ENCODE data around the gene AURKA. TPM values are rescaled to one million over a fixed set of nuclear protein-coding genes. Genes with fewer than 3 reads are reported as not detected.

Gene AURKA
- polyA plus RNA-seq, 1 of the 3 experiments (the other 2 are of a cell fraction): 24.6 TPM

- no peak for TF ChIP-seq CTCF (IDR thresholded peaks at IDR 0.05)
Observed at GRCh38 chr20:56433221-56433879, 41.3 kb upstream of the AURKA start (continued).

GRCh38 chr20:56431471-56431870 lies 39.5 kb upstream of the AURKA start:
- TF ChIP-seq RAD21 (IDR thresholded peaks at IDR 0.05; ENCODE audit: low read length) (no peak), SMC3 (IDR thresholded peaks at IDR 0.05; ENCODE audit: low read depth, low read length) (no peak), IRF3 (IDR thresholded peaks at IDR 0.05; ENCODE audit: low read depth, low read length) (no peak), FOXJ3 (CRISPR knock-in tag; IDR thresholded peaks at IDR 0.05) (no peak), POLR2AphosphoS5 (IDR thresholded peaks at IDR 0.05; ENCODE audit: low read depth, low read length) (no peak)
- Histone ChIP-seq H3F3A (replicated peaks; ENCODE audit: insufficient read depth) (no peaks in the 10 kb centered on the region), H3K4me3 (ENCODE audit: low read depth in 2 of 2, low read length in 1 of 2) (no peak overlapping the region), H2AFZ (ENCODE audit: low read depth) (no peak overlapping the region), H3K79me2 (ENCODE audit: insufficient read depth) (no peaks in the 10 kb centered on the region), H3K36me3 (replicated peaks in 1 of 2; ENCODE audit: control insufficient read depth in 1 of 2, insufficient read depth in 2 of 2, low read length in 1 of 2) (no peaks in the 10 kb centered on the region), H3K4me2 (no peak overlapping the region), H3K9me3 (no peaks in the 10 kb centered on the region), H3K9ac (no peak overlapping the region), H3K27ac (ENCODE audit: low read depth in 2 of 2, low read length in 1 of 2) (no peak overlapping the region), H3K9me2 (no peaks in the 10 kb centered on the region), H3K4me1 (ENCODE audit: control insufficient read depth in 1 of 2, insufficient read depth in 2 of 2, low read depth in 1 of 2, low read length in 1 of 2) (no peaks in the 10 kb centered on the region; a peak in 1 of 4 replicates), H3K27me3 (ENCODE audit: insufficient read depth) (no peaks in the 10 kb centered on the region), H4K20me1 (ENCODE audit: insufficient read depth) (no peaks in the 10 kb centered on the region)
- DNase-seq: no peak
- CTCF ChIA-PET: no interaction called here
- POLR2A ChIA-PET: no interaction called here
- 46% methylated on average over 3 of the region's 3 CpGs for WGBS (ENCODE audit: low lambda C conversion rate)

GRCh38 chr20:56430957-56431356 lies 38.9 kb upstream of the AURKA start:
- Histone ChIP-seq H3K27ac (ENCODE audit: low read depth in 2 of 2, low read length in 1 of 2) (no peak overlapping the region), H3K4me1 (ENCODE audit: control insufficient read depth in 1 of 2, insufficient read depth in 2 of 2, low read depth in 1 of 2, low read length in 1 of 2) (no peaks in the 10 kb centered on the region; a peak in 1 of 4 replicates), H3K4me2 (no peak overlapping the region), H3K4me3 (ENCODE audit: low read depth in 2 of 2, low read length in 1 of 2) (no peak overlapping the region), H3K9me3 (no peaks in the 10 kb centered on the region), H3K36me3 (replicated peaks in 1 of 2; ENCODE audit: control insufficient read depth in 1 of 2, insufficient read depth in 2 of 2, low read length in 1 of 2) (no peaks in the 10 kb centered on the region), H3K79me2 (ENCODE audit: insufficient read depth) (no peaks in the 10 kb centered on the region), H3F3A (replicated peaks; ENCODE audit: insufficient read depth) (no peaks in the 10 kb centered on the region), H3K9me2 (no peaks in the 10 kb centered on the region), H2AFZ (ENCODE audit: low read depth) (no peak overlapping the region), H3K9ac (no peak overlapping the region), H4K20me1 (ENCODE audit: insufficient read depth) (no peaks in the 10 kb centered on the region), H3K27me3 (ENCODE audit: insufficient read depth) (no peaks in the 10 kb centered on the region)
- no peak for DNase-seq
- ChIA-PET POLR2A (no interaction called here), CTCF (no interaction called here)
- no peak for TF ChIP-seq GATA2 (CRISPR knock-in tag; IDR thresholded peaks at IDR 0.05)
- no peak for TF ChIP-seq TCF12 (IDR thresholded peaks at IDR 0.05)
- no peak for TF ChIP-seq ELF1 (IDR thresholded peaks at IDR 0.05)
- TF ChIP-seq EZH2phosphoT487 (IDR thresholded peaks at IDR 0.05; ENCODE audit: borderline replicate concordance, low read depth): no peak
- no peak for TF ChIP-seq RXRA (IDR thresholded peaks at IDR 0.05; ENCODE audit: borderline replicate concordance, low read depth)
- TF ChIP-seq FOXJ3 (CRISPR knock-in tag; IDR thresholded peaks at IDR 0.05): no peak
- no peak for TF ChIP-seq NRF1 (IDR thresholded peaks at IDR 0.05; ENCODE audit: low read depth, low read length)
- WGBS (ENCODE audit: low lambda C conversion rate): 58% methylated on average over 1 of the region's 1 CpG

Data from SK-N-SH (cell line).